HG02642 (cell line): ENCODE measurements around the gene TAS1R2.
A peak's percentile ranks its signal among the peaks of the same experiment; 100 is the strongest.
"Not testable (repeated sequence)": the region's sequence is repeated elsewhere in the genome, so short reads cannot be mapped to it uniquely, and the experiment has no call there.

Experiments used
- ATAC-seq: cut with Tn5 transposase; IDR thresholded peaks from one replicate; pipeline ENCODE4 v1.9.1; 2021; ENCODE audit warnings: mild to moderate bottlenecking; ENCODE audit not compliant: unreplicated experiment, poor library complexity

The TAS1R2 gene

GRCh38 chr1:18859560-18859959, at the start of gene TAS1R2:
Gene TAS1R2, minus strand, starts transcription at chr1:18859660. Its CDS starts 0 bp downstream, at chr1:18859660.
- no peak for ATAC-seq

- ATAC-seq, result no peak
Observed at GRCh38 chr1:18907917-18908845, 48.7 kb upstream of the TAS1R2 start.

GRCh38 chr1:18907021-18907916, 47.8 kb upstream of the TAS1R2 start:
- no peak for ATAC-seq

GRCh38 chr1:18903291-18903756, 43.9 kb upstream of the TAS1R2 start:
- no peak for ATAC-seq

GRCh38 chr1:18902523-18903290, 43.2 kb upstream of the TAS1R2 start, which contains the start of gene ALDH4A1:
Gene ALDH4A1, minus strand, starts transcription at chr1:18902555. Its CDS starts 32 bp downstream, at chr1:18902523.
- peak; percentile 96 for ATAC-seq

GRCh38 chr1:18901952-18902522, 42.6 kb upstream of the TAS1R2 start:
- ATAC-seq, result no peak

GRCh38 chr1:18901147-18901951, 41.9 kb upstream of the TAS1R2 start:
- no peak for ATAC-seq

- ATAC-seq, result no peak
Observed at GRCh38 chr1:18900303-18900841, 40.9 kb upstream of the TAS1R2 start.

GRCh38 chr1:18899363-18900049, 40.0 kb upstream of the TAS1R2 start:
- ATAC-seq, result no peak

GRCh38 chr1:18898567-18898966, 39.1 kb upstream of the TAS1R2 start:
- no peak for ATAC-seq

GRCh38 chr1:18895317-18895716, 35.9 kb upstream of the TAS1R2 start:
- no peak for ATAC-seq

GRCh38 chr1:18893120-18893519, 33.7 kb upstream of the TAS1R2 start:
- no peak for ATAC-seq

- ATAC-seq, result not testable (repeated sequence)
Observed at GRCh38 chr1:18891858-18892257, 32.4 kb upstream of the TAS1R2 start.

GRCh38 chr1:18891426-18891780, 31.9 kb upstream of the TAS1R2 start:
- ATAC-seq, result no peak

- ATAC-seq, result no peak
Observed at GRCh38 chr1:18890706-18891425, 31.4 kb upstream of the TAS1R2 start.

GRCh38 chr1:18886003-18886335, 26.5 kb upstream of the TAS1R2 start:
- ATAC-seq, result no peak

- no peak for ATAC-seq
Observed at GRCh38 chr1:18885311-18886002, 26.0 kb upstream of the TAS1R2 start.
